GM12878 (cell line): ENCODE results near the gene SAFB. TPM values are rescaled to one million over a fixed set of nuclear protein-coding genes. Genes with fewer than 3 reads are reported as not detected.

Experiments
- ATAC-seq: fragments of 200-7000 bp; cut with Tn5 transposase; 3 replicates; pipeline ENCODE4 v1.9.1; 2020; ENCODE audit warnings: mild to moderate bottlenecking, moderate library complexity
- BruUV-seq: library from RNA; stranded (reverse); fragments of 400-500 nt; replicated peaks from 2 replicates; lab custom pipeline; 2021; lab: Mats Ljungman, UMichigan
- CTCF ChIA-PET: fragments of 300-600 bp; sonication (Branson Sonifier 250); formaldehyde crosslinking; extraction: SDS; loops from one replicate; lab custom pipeline; 2021; ENCODE audit warnings: inconsistent platforms; lab: Yijun Ruan, JAX
- POLR2A ChIA-PET: fragments of 350-600 bp; formaldehyde crosslinking; extraction: SDS; loops from one replicate; lab custom pipeline; 2021; ENCODE audit warnings: inconsistent platforms; lab: Charles Lee
- RAD21 ChIA-PET: fragments of 300-600 bp; sonication (Branson Sonifier 250); formaldehyde crosslinking; loops from one replicate; lab custom pipeline; 2023; ENCODE audit warnings: antibody characterized with exemption; ENCODE audit not compliant: unreplicated experiment; lab: Charles Lee
- SMC1A ChIA-PET: fragments of 300-600 bp; sonication (Branson Sonifier 250); formaldehyde crosslinking; loops from one replicate; lab custom pipeline; 2023; ENCODE audit not compliant: unreplicated experiment, uncharacterized antibody; lab: Charles Lee
- DNase-seq: peaks from one replicate; pipeline ENCODE4 v3.0.0-alpha.2; 2011; ENCODE audit warnings: low read depth, low spot score
- FAIRE-seq: peaks from 3 replicates; lab custom pipeline; 2011; peaks lifted over from hg19 to GRCh38; lab: Jason Lieb, UNC
- H2AFZ ChIP-seq: 2 replicates; pipeline ENCODE4 v1.6.0; 2011; ENCODE audit warnings: low read depth, low read length, control low read depth; ENCODE audit not compliant: control insufficient read depth
- H3K27ac ChIP-seq: 2 replicates; pipeline ENCODE4 v1.5.1; 2011; ENCODE audit warnings: control low read depth; ENCODE audit not compliant: control insufficient read depth, insufficient read depth
- H3K27me3 ChIP-seq, 2 experiments: replicated peaks in 1 of 2; 2 replicates each; pipeline versions ENCODE4 v1.6.0 to v1.6.1; 2011; ENCODE audit warnings: low read length in 1 of 2; ENCODE audit not compliant: control insufficient read depth in 2 of 2, insufficient read depth in 2 of 2
- H3K36me3 ChIP-seq, 2 experiments: 2 replicates each; pipeline ENCODE4 v1.5.1; 2011; ENCODE audit warnings: low read length in 1 of 2; ENCODE audit not compliant: control insufficient read depth in 2 of 2, insufficient read depth in 2 of 2
- H3K4me1 ChIP-seq: 2 replicates; pipeline ENCODE4 v1.6.1; 2011; ENCODE audit warnings: mild to moderate bottlenecking, low read length, moderate library complexity, mixed read lengths; ENCODE audit not compliant: control insufficient read depth, insufficient read depth
- H3K4me2 ChIP-seq: 2 replicates; pipeline ENCODE4 v1.6.0; 2011; ENCODE audit warnings: control low read depth; ENCODE audit not compliant: control insufficient read depth, insufficient read depth
- H3K4me3 ChIP-seq: fragments of 200-600 bp; sonication (generic); 2 replicates; pipeline ENCODE4 v1.5.1; 2016
- H3K79me2 ChIP-seq: 2 replicates; pipeline ENCODE4 v1.6.0; 2011; ENCODE audit warnings: low read length; ENCODE audit not compliant: control insufficient read depth, insufficient read depth
- H3K9ac ChIP-seq: 2 replicates; pipeline ENCODE4 v1.8.0; 2011; ENCODE audit warnings: low read length, control low read depth, mixed read lengths; ENCODE audit not compliant: control insufficient read depth, insufficient read depth
- H3K9me3 ChIP-seq: replicated peaks from 3 replicates; pipeline ENCODE4 v1.5.1; 2011; ENCODE audit warnings: mild to moderate bottlenecking, low read length; ENCODE audit not compliant: control insufficient read depth, insufficient read depth
- H4K20me1 ChIP-seq: 2 replicates; pipeline ENCODE4 v1.6.0; 2011; ENCODE audit not compliant: control insufficient read depth, insufficient read depth
- HDAC6 ChIP-seq: fragments of 200-600 bp; sonication (generic); IDR thresholded peaks from one replicate; pipeline ENCODE4 v1.8.0; 2017; ENCODE audit warnings: antibody characterized with exemption; ENCODE audit not compliant: unreplicated experiment
- IKZF1 ChIP-seq: fragments of 450-650 bp; conservative IDR thresholded peaks from 2 replicates; pipeline ENCODE4 v1.6.1; 2017; ENCODE audit warnings: antibody characterized with exemption, mild to moderate bottlenecking
- MTA2 ChIP-seq: fragments of 450-650 bp; IDR thresholded peaks from 2 replicates; pipeline ENCODE4 v1.6.1; 2016; ENCODE audit warnings: low read depth, mild to moderate bottlenecking, moderate library complexity
- NR2F1 ChIP-seq: fragments of 450-650 bp; conservative IDR thresholded peaks from 2 replicates; pipeline ENCODE4 v1.6.1; 2017; ENCODE audit warnings: mild to moderate bottlenecking
- PAX5 ChIP-seq: IDR thresholded peaks from 2 replicates; pipeline ENCODE4 v1.6.1; 2011; ENCODE audit warnings: low read depth, low read length, borderline replicate concordance
- WGBS: methylation state at CpG from one replicate; pipeline ENCODE4 v1.1.6; 2016; ENCODE audit warnings: low lambda C conversion rate; ENCODE audit not compliant: insufficient replicate concordance, insufficient coverage; ENCODE audit errors: missing lambda C conversion rate; 5-methylcytosine and 5-hydroxymethylcytosine counted together
- in situ Hi-C: fragments of 300-500 bp; cut with MboI; formaldehyde crosslinking; loops from 9 replicates; pipeline ENCODE4 v1.14.3; 2018; ENCODE audit warnings: mixed read lengths
- intact Hi-C: fragments of 100-400 bp; cut with micrococcal nuclease; formaldehyde crosslinking; loops from one replicate; pipeline ENCODE4 v1.14.2; 2022; ENCODE audit not compliant: unreplicated experiment
- polyA plus RNA-seq, 11 experiments: library from polyadenylated mRNA; depleted of rRNA in 4 of 11; unstranded in 6 of 11; stranded (reverse) in 5 of 11; fragments of >200 nt; fragmentation: Nextera tagmentation in 4 of 11; fragmentation: Illumina TruSeq in 1 of 11; extraction: Ambion mirVana in 4 of 11; extraction: Trizol in 1 of 11; gene quantifications; 1 replicate in 1 of 11; 2 replicates in 10 of 11; pipeline versions ENCODE4 v1.2.1 to v1.2.3, GENCODE V29; 2011 to 2016; ENCODE audit warnings: inconsistent platforms in 2 of 11, missing spikeins in 2 of 11, low read depth in 1 of 11
- total RNA-seq, 4 experiments: library from RNA; depleted of rRNA in 3 of 4; stranded (reverse); fragments of >200 nt in 3 of 4; fragmentation: Illumina TruSeq in 1 of 4; extraction: Trizol in 1 of 4; gene quantifications; 2 replicates each; pipeline versions ENCODE4 v1.2.1 to v1.2.3, GENCODE V29; 2013 to 2021
- TF ChIP-seq, protein P1 (sequence below): fragments of 450-650 bp; IDR thresholded peaks from 2 replicates; pipeline ENCODE4 v1.6.1; 2017; ENCODE audit warnings: borderline replicate concordance
- TF ChIP-seq, protein P2 (sequence below): IDR thresholded peaks from 2 replicates; pipeline ENCODE4 v1.6.1; 2012; ENCODE audit warnings: low read depth, low read length, improper control_type of control experiment

The SAFB gene
- total and polyA plus RNA-seq, 10 of the 15 experiments (the other 5 are each of a cell fraction or from before 2014, with no cell fraction given) = 1.6 to 131 (median 61.2) TPM

DNA sequence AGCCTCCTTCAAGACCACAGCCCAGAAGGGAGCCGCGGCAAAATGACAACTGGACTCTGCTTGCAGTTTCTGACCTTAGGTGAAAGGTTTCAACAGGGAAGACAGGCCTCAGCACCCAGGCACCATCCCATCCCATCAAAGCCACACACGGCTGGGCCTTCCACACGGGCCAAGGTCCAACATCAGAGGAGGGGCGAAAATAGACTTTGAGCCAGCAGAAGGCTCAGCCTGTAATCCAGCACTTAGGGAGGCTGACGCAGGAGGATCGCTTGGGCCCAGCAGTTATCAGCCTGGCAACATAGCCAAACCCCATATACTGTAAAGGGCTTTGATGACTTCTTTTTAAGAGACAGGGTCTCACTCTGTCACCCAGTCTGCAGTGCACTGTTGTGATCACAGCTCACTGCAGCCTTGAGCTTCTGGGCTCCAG is 28.3 kb upstream of the SAFB start:
- H3K4me1 ChIP-seq = no peaks in the 10 kb centered on the region
- no peaks in the 10 kb centered on the region for H3K79me2 ChIP-seq
- H3K27me3 ChIP-seq = no peaks in the 10 kb centered on the region
- in situ Hi-C loops = no loop called here
- H2AFZ ChIP-seq = no peak overlapping the region
- DNase-seq = no peak
- CTCF ChIA-PET = interaction anchor here (0.8 kb wide), 1 partner anchor 10 kb away, joined by 4 read pairs; no protein-coding TSS in a partner anchor
- no peak overlapping the region for H3K9ac ChIP-seq
- no peak for FAIRE-seq
- WGBS = 100% methylated on average over 7 of the region's 7 CpGs
- POLR2A ChIA-PET = interaction anchor here (0.9 kb wide), 1 partner anchor 9 kb away, joined by 3 read pairs; no protein-coding TSS in a partner anchor
- SMC1A ChIA-PET = no interaction called here
- H3K36me3 ChIP-seq = peaks cover 42 to 57% of the 10 kb centered on the region in 2 experiments
- H3K4me3 ChIP-seq = no peak overlapping the region
- RAD21 ChIA-PET = no interaction called here
- no TSS peak for BruUV-seq
- intact Hi-C loops = no loop called here
- no peak overlapping the region for H3K4me2 ChIP-seq
- no peak overlapping the region for H3K27ac ChIP-seq
- H4K20me1 ChIP-seq = no peaks in the 10 kb centered on the region
- H3K9me3 ChIP-seq = no peaks in the 10 kb centered on the region
- ATAC-seq = no peak
- TF ChIP-seq HDAC6 (no peak), MTA2 (no peak), NR2F1 (no peak), PAX5 (no peak), IKZF1 (no peak)
- TF ChIP-seq, protein P1, sequence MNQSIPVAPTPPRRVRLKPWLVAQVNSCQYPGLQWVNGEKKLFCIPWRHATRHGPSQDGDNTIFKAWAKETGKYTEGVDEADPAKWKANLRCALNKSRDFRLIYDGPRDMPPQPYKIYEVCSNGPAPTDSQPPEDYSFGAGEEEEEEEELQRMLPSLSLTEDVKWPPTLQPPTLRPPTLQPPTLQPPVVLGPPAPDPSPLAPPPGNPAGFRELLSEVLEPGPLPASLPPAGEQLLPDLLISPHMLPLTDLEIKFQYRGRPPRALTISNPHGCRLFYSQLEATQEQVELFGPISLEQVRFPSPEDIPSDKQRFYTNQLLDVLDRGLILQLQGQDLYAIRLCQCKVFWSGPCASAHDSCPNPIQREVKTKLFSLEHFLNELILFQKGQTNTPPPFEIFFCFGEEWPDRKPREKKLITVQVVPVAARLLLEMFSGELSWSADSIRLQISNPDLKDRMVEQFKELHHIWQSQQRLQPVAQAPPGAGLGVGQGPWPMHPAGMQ = no peak
- TF ChIP-seq, protein P2, sequence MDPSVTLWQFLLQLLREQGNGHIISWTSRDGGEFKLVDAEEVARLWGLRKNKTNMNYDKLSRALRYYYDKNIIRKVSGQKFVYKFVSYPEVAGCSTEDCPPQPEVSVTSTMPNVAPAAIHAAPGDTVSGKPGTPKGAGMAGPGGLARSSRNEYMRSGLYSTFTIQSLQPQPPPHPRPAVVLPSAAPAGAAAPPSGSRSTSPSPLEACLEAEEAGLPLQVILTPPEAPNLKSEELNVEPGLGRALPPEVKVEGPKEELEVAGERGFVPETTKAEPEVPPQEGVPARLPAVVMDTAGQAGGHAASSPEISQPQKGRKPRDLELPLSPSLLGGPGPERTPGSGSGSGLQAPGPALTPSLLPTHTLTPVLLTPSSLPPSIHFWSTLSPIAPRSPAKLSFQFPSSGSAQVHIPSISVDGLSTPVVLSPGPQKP = no peak
- TF ChIP-seq, all 136 proteins: peak for 0
